ENCODE data around the gene MGAT5B.

- TF ChIP-seq CTCF (IDR thresholded peaks at IDR 0.05) (no peak), POLR2A (IDR thresholded peaks at IDR 0.05) (no peak)
Measured at GRCh38 chr17:76927982-76928381, 59.8 kb downstream of the MGAT5B start.
